Tibial nerve (tissue), 4 donors: Measurements from ENCODE around the gene MKKS. TPM values are rescaled to one million over a fixed set of nuclear protein-coding genes. Genes with fewer than 3 reads are reported as not detected.
A peak's percentile ranks its signal among the peaks of the same experiment; 100 is the strongest.

ENCODE experiments used
- DNase-seq, 2 donors: peaks; one replicate each; pipeline ENCODE4 v3.0.0-alpha.2; 2019; ENCODE audit warnings: low spot score in 2 of 2
- H3K27ac ChIP-seq, 4 donors: fragments of 200-600 bp; sonication (generic) in 3 of 4; one replicate each; pipeline ENCODE4 v1.5.1; 2017 to 2019; ENCODE audit warnings: mild to moderate bottlenecking in 1 of 4
- H3K27me3 ChIP-seq, 2 donors: fragments of 200-600 bp; sonication (generic) in 1 of 2; one replicate each; pipeline versions ENCODE4 v1.5.1 to v1.6.0; 2017 to 2019
- H3K36me3 ChIP-seq, 3 donors: fragments of 200-600 bp; sonication (generic); one replicate each; pipeline ENCODE4 v1.5.1; 2018 to 2019
- H3K4me1 ChIP-seq, 4 donors: fragments of 200-600 bp; sonication (generic) in 3 of 4; one replicate each; pipeline ENCODE4 v1.5.1; 2017 to 2019
- H3K4me3 ChIP-seq, 4 donors: fragments of 200-600 bp; sonication (generic) in 3 of 4; one replicate each; pipeline ENCODE4 v1.5.1; 2017 to 2019; ENCODE audit warnings: mild to moderate bottlenecking in 1 of 4, moderate library complexity in 1 of 4
- H3K9me3 ChIP-seq, 4 donors: fragments of 200-600 bp; sonication (generic) in 3 of 4; one replicate each; pipeline ENCODE4 v1.5.1; 2017 to 2019
- EP300 ChIP-seq, 2 donors: sonication (generic); formaldehyde crosslinking; IDR thresholded peaks; one replicate each; pipeline ENCODE4 v1.6.1; 2017; ENCODE audit warnings: antibody characterized with exemption in 2 of 2, mild to moderate bottlenecking in 1 of 2
- POLR2A ChIP-seq, 2 donors: fragments of 450-650 bp; IDR thresholded peaks; one replicate each; pipeline ENCODE4 v1.6.1; 2017; ENCODE audit warnings: antibody characterized with exemption in 2 of 2, mild to moderate bottlenecking in 2 of 2, moderate library complexity in 2 of 2
- WGBS, 2 donors: methylation state at CpG; one replicate each; pipeline ENCODE4 v1.1.5; 2018; 5-methylcytosine and 5-hydroxymethylcytosine counted together
- total RNA-seq, 4 donors: library from RNA; depleted of rRNA; stranded (reverse); fragments of >200 nt; gene quantifications; one replicate each; pipeline ENCODE4 v1.1.0, GENCODE V29; 2016
- TF ChIP-seq, protein P1 (sequence below), 5 experiments: fragments of 200-600 bp in 3 of 5; fragments of 450-650 bp in 2 of 5; sonication (generic) in 3 of 5; IDR thresholded peaks; one replicate each; pipeline ENCODE4 v1.5.1; 2016 to 2019; ENCODE audit warnings: antibody characterized with exemption in 5 of 5, mild to moderate bottlenecking in 3 of 5, moderate library complexity in 2 of 5

Gene MKKS
- total RNA-seq, 4 donors from 2014 or later = 12.9 to 16.6 (median 16.0) TPM

DNA sequence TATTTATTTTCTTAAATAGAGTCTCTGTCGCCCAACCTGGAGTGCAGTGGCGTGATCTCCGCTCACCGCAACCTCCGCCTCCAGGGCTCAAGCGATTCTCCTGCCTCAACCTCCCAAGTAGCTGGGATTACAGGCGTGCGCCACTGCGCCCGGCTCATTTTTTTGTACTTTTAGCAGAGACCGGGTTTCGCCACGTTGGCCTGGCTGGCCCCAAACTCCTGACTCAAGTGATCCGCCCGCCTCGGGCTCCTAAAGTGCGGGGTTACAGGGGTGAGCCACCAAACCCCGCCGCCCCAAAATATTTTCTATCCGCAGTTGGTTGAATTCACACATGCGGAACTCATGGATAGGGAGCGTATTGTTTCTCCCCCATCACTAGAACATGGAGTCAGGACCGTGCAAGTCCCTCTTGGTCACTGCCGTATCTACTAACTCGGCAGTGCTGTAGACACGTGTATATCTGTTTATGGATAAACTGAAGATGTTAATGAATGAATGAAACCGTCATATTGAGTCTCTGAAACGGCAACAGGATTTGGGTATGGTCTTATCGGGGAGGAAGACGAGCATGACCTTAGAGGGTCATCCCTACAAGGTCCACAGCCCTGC is 904 bp downstream of the MKKS start:
- peak overlapping the region; percentile 74 to 96 (median 88) for H3K4me3 ChIP-seq

DNA sequence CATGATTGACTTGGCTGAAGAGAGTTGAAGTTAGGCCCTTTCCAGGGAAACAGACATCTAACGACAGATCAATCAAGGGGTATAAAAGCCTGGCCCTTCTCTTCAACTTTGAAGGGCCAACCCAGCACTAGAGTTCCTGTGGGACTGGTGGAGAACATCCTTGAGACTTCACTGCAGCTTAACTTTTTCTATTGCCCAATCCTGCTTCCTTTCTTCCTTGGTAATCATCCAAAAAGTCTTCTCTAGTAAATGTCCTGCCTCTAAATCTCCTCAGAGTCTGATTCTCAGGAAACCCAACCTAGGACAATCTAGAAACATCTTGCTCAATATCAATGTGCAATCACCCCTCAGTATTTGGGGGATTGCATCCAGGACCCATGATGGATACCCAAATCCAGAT is 1.9 kb downstream of the MKKS start:
- Histone ChIP-seq H3K9me3 (no peaks in the 10 kb centered on the region), H3K4me1 (peaks cover 0 to 58% (median 16%) of the 10 kb centered on the region in 4 donors), H3K27ac (no peak overlapping the region), H3K4me3 (no peak overlapping the region), H3K27me3 (no peaks in the 10 kb centered on the region), H3K36me3 (no peaks in the 10 kb centered on the region)
- TF ChIP-seq, protein P1, sequence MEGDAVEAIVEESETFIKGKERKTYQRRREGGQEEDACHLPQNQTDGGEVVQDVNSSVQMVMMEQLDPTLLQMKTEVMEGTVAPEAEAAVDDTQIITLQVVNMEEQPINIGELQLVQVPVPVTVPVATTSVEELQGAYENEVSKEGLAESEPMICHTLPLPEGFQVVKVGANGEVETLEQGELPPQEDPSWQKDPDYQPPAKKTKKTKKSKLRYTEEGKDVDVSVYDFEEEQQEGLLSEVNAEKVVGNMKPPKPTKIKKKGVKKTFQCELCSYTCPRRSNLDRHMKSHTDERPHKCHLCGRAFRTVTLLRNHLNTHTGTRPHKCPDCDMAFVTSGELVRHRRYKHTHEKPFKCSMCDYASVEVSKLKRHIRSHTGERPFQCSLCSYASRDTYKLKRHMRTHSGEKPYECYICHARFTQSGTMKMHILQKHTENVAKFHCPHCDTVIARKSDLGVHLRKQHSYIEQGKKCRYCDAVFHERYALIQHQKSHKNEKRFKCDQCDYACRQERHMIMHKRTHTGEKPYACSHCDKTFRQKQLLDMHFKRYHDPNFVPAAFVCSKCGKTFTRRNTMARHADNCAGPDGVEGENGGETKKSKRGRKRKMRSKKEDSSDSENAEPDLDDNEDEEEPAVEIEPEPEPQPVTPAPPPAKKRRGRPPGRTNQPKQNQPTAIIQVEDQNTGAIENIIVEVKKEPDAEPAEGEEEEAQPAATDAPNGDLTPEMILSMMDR (IDR thresholded peaks at IDR 0.05) = no peak
- TF ChIP-seq POLR2A (IDR thresholded peaks at IDR 0.05) = no peak
- no peak for TF ChIP-seq EP300 (IDR thresholded peaks at IDR 0.05)
- DNase-seq = no peak
- 63 to 75% methylated on average over 1 of the region's 1 CpG for WGBS, 2 donors

More for the DNA sequence above, 904 bp downstream of the MKKS start:
- Histone ChIP-seq H3K9me3 (no peaks in the 10 kb centered on the region), H3K36me3 (no peaks in the 10 kb centered on the region), H3K27ac (peak overlapping the region; percentile 67 to 93 (median 89)), H3K4me1 (peaks cover 0 to 53% (median 16%) of the 10 kb centered on the region in 4 donors), H3K27me3 (no peaks in the 10 kb centered on the region)
- no peak for DNase-seq
- 50 to 52% methylated on average over 30 of the region's 30 CpGs for WGBS, 2 donors
- TF ChIP-seq, protein P1 (IDR thresholded peaks at IDR 0.05) = no peak
- TF ChIP-seq EP300 (IDR thresholded peaks at IDR 0.05) (no peak), POLR2A (IDR thresholded peaks at IDR 0.05) (no peak)

DNA sequence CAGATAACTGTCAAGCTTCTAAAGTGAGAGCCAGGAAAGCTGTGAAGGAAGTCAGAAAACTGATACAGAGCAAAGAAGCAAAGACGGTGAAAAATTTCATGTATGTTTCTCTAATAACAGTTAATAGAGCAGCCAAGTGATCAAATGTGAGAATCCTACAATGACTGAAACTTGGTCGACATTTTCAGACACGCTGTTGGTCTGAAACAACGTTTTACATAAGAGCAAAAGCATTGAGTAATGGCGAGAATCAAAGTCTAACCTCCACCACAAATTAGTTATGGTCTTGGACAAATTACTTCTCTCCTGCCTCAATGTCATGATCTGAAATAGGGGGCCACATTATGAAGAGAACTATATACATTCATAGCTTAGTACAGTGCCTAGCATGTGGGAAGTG is 3.3 kb downstream of the MKKS start:
- DNase-seq = no peak
- Histone ChIP-seq H3K9me3 (no peaks in the 10 kb centered on the region), H3K4me1 (peaks cover 0 to 60% (median 16%) of the 10 kb centered on the region in 4 donors), H3K36me3 (no peaks in the 10 kb centered on the region), H3K27me3 (no peaks in the 10 kb centered on the region), H3K27ac (no peak overlapping the region), H3K4me3 (no peak overlapping the region)
- WGBS, 2 donors = 91 to 95% methylated on average over 5 of the region's 5 CpGs
- TF ChIP-seq, protein P1 (IDR thresholded peaks at IDR 0.05) = no peak
- TF ChIP-seq EP300 (IDR thresholded peaks at IDR 0.05) (no peak), POLR2A (IDR thresholded peaks at IDR 0.05) (no peak)

DNA sequence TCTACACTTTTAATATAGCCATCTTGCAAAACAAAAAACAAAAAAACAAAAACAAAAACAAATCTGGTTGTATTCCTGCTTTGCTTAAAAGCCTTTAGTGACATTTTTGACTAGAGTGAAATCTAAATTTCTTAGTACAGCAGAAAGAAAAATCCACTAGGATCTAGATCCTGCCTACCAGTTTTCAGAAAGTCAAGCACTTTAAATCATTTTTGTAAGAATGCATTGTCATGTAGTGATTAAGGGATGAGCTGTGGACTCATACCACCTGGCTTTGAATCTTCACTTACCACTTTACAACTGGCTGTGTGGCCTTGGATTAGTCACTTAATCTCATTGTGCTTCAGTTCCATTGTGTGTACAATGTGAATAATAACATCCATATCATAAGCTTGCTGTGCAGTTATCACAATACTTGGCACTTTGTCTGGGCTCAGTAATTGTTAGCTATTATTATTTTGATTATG is 4.0 kb downstream of the MKKS start:
- peaks cover 0 to 57% (median 14%) of the 10 kb centered on the region in 4 donors for H3K4me1 ChIP-seq
- H3K27ac ChIP-seq = no peak overlapping the region

DNA sequence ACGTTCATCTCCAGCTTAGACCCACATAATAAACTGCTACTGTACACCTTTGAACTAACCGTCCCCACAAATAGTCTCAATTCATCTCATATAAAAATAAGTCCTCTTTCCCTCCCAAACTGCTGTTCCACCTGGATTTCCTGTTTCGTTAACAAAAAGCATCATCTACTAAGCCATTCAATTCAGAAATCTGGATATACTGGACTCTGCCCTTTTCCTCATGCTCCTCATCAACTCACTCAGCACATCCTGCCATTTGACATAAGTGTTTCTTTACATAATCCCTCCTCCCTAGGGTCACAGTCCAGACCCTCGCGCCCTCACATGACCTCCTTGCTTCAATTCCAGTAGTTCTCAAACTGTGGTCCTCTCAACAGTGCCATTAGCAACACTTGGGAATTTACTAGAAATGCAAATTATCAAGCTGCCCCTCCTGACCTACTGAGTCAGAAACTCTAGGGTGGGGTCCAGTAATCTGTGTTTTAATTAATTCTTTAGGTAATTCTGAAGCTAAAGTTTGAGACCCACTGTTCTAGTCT is 4.5 kb downstream of the MKKS start:
- Histone ChIP-seq H3K36me3 (no peaks in the 10 kb centered on the region), H3K4me3 (no peak overlapping the region), H3K9me3 (no peaks in the 10 kb centered on the region), H3K27me3 (no peaks in the 10 kb centered on the region), H3K4me1 (peaks cover 0 to 57% (median 14%) of the 10 kb centered on the region in 4 donors), H3K27ac (no peak overlapping the region)
- no peak for TF ChIP-seq POLR2A (IDR thresholded peaks at IDR 0.05)
- TF ChIP-seq, protein P1 (IDR thresholded peaks at IDR 0.05) = no peak
- no peak for TF ChIP-seq EP300 (IDR thresholded peaks at IDR 0.05)
- no peak for DNase-seq
- WGBS, 2 donors = 78 to 80% methylated on average over 5 of the region's 5 CpGs

More for the DNA sequence above, 4.0 kb downstream of the MKKS start:
- Histone ChIP-seq H3K27me3 (no peaks in the 10 kb centered on the region), H3K36me3 (no peaks in the 10 kb centered on the region), H3K9me3 (no peaks in the 10 kb centered on the region), H3K4me3 (no peak overlapping the region)
- TF ChIP-seq, protein P1 (IDR thresholded peaks at IDR 0.05) = no peak
- TF ChIP-seq EP300 (IDR thresholded peaks at IDR 0.05) (no peak), POLR2A (IDR thresholded peaks at IDR 0.05) (no peak)
- DNase-seq = no peak
